Subcutaneous abdominal adipose tissue (tissue), 5 donors: ENCODE results near the gene L2HGDH.

Source experiments
- H3K27ac ChIP-seq: one replicate; pipeline ENCODE4 v1.7.0; 2013; ENCODE audit warnings: low read depth, mild to moderate bottlenecking, inconsistent platforms, low read length, moderate library complexity
- H3K27me3 ChIP-seq, 5 donors: one replicate each; pipeline ENCODE4 v1.7.0; 2013; ENCODE audit warnings: low read length in 5 of 5, inconsistent platforms in 1 of 5; ENCODE audit not compliant: control insufficient read depth in 5 of 5, insufficient read depth in 4 of 5
- H3K36me3 ChIP-seq, 5 donors: one replicate each; pipeline ENCODE4 v1.7.0; 2013; ENCODE audit warnings: low read length in 5 of 5; ENCODE audit not compliant: control insufficient read depth in 5 of 5, insufficient read depth in 5 of 5
- H3K4me1 ChIP-seq, 5 donors: one replicate each; pipeline ENCODE4 v1.7.0; 2013; ENCODE audit warnings: low read length in 5 of 5, mild to moderate bottlenecking in 3 of 5, moderate library complexity in 1 of 5; ENCODE audit not compliant: control insufficient read depth in 5 of 5, insufficient read depth in 5 of 5
- H3K4me3 ChIP-seq, 5 donors: one replicate each; pipeline ENCODE4 v1.7.0; 2013; ENCODE audit warnings: low read length in 5 of 5, low read depth in 1 of 5
- H3K9ac ChIP-seq, 5 donors: one replicate each; pipeline ENCODE4 v1.7.0; 2013; ENCODE audit warnings: low read length in 5 of 5, mild to moderate bottlenecking in 4 of 5, moderate library complexity in 3 of 5
- H3K9me3 ChIP-seq, 5 donors: one replicate each; pipeline ENCODE4 v1.7.0; 2013; ENCODE audit warnings: low read length in 5 of 5; ENCODE audit not compliant: control insufficient read depth in 5 of 5
- donor health status: healthy.
- donor health status: healthy.
- donor health status: healthy.
- donor health status: healthy.
- donor health status: healthy.

L2HGDH gene

GRCh38 chr14:50225067-50225973 is 86.7 kb downstream of the L2HGDH start:
- no peaks in the 10 kb centered on the region for H3K36me3 ChIP-seq
- peaks cover 0 to 47% (median 43%) of the 10 kb centered on the region in 5 donors for H3K4me1 ChIP-seq
- no peaks in the 10 kb centered on the region for H3K27me3 ChIP-seq
- H3K9me3 ChIP-seq, result no peaks in the 10 kb centered on the region
- H3K9ac ChIP-seq, result peak overlapping the region in 1 of 5 donors; percentile 35
- peak overlapping the region; percentile 79 for H3K27ac ChIP-seq
- H3K4me3 ChIP-seq, result peak overlapping the region in 1 of 5 donors; percentile 29

DNA sequence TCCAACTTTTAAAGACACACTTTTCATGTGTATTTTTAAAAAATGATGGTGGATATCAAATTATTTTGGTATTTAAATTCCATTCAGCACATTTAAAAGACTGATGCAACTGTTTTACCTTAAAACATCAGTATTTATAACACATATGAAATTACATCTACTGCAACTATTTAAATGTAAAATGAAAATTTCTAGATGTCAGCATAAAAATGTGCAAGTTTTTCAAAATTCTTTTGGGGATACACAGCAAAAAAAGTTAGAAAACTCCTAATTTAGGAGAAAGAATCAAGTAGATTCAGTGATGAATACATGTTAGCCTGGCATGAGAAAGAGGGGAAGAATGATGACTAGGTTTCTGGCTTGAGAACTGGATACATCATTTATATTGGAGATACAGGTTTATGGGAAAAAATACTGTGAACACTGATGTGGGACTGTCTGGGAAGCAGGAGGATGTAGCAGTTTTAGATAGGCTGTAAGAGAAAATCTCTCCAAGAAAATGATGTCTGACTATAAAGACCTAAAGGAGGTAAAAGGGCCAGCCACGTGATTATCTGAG is 89.9 kb downstream of the L2HGDH start:
- H3K4me3 ChIP-seq, result no peak overlapping the region
- H3K4me1 ChIP-seq, result peaks cover 0 to 34% (median 21%) of the 10 kb centered on the region in 5 donors
- H3K9ac ChIP-seq, result no peak overlapping the region
- H3K27me3 ChIP-seq, result no peaks in the 10 kb centered on the region
- no peaks in the 10 kb centered on the region for H3K9me3 ChIP-seq
- no peaks in the 10 kb centered on the region for H3K36me3 ChIP-seq
- H3K27ac ChIP-seq, result no peak overlapping the region

DNA sequence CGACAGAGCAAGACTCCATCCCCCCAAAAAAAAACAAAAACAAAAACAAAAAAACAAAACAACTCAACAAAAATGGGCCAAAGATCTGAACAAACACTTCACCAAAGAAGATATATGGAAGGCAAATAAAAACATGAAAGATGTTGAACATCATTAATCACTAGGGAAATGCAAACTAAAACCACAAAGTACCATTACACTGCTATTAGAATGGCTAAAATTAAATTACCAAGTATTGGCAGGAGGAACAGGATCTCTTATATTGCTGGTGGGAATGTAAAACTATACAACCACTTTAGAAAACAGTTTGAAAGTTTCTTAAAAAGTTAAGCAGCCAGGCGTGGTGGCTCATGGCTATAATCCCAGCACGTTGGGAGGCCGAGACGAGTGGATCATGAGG is 93.5 kb downstream of the L2HGDH start:
- Histone ChIP-seq H3K4me1 (peaks cover 0 to 13% (median 0%) of the 10 kb centered on the region in 5 donors), H3K27ac (no peak overlapping the region), H3K4me3 (no peak overlapping the region), H3K9me3 (no peaks in the 10 kb centered on the region), H3K27me3 (no peaks in the 10 kb centered on the region), H3K9ac (no peak overlapping the region), H3K36me3 (no peaks in the 10 kb centered on the region)

DNA sequence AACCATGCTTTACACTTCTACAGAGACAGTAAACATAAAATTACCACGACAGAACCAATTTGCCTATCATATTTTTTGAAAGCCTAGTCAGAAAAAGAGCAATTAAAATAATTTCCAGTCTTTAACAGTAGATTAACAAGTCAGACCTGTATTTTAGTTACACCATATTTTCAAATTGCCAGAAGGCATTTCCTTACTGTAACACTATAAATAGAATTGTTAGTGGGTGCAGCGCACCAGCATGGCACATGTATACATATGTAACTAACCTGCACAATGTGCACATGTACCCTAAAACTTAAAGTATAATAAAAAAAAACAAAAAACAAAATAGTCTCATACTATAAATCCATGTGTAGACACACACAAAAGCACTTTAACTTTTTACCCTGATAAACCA is 96.6 kb downstream of the L2HGDH start:
- Histone ChIP-seq H3K4me1 (peaks cover 0 to 13% (median 0%) of the 10 kb centered on the region in 5 donors), H3K9me3 (no peaks in the 10 kb centered on the region), H3K27ac (no peak overlapping the region), H3K36me3 (no peaks in the 10 kb centered on the region), H3K4me3 (no peak overlapping the region), H3K27me3 (no peaks in the 10 kb centered on the region), H3K9ac (no peak overlapping the region)

- H3K4me3 ChIP-seq, result no peak overlapping the region
- H3K9ac ChIP-seq, result no peak overlapping the region
- peaks cover 0 to 10% (median 0%) of the 10 kb centered on the region in 5 donors for H3K4me1 ChIP-seq
- H3K36me3 ChIP-seq, result no peaks in the 10 kb centered on the region
- H3K9me3 ChIP-seq, result no peaks in the 10 kb centered on the region
- H3K27me3 ChIP-seq, result no peaks in the 10 kb centered on the region
- no peak overlapping the region for H3K27ac ChIP-seq
These were observed 98.2 kb downstream of the L2HGDH start for GRCh38 chr14:50213795-50214194.

DNA sequence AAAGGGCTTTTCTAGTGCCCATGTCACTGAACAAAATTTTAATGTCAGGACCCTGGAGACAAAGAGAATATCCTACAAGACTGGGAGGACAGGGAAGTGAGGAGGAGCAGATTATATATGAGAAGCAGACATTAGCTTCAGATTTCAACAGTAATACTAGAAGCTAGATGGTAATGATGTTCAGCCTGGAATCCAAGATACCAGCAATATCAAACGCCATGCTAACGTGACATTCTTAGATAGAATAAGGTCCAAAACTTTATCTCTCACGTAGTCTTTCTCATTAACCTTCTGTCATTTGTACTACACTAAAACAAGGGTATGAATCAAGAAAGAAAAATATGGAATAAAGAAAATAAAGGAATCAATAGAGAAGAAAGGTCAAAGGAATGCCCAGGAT is 99.3 kb downstream of the L2HGDH start:
- peaks cover 0 to 7% (median 0%) of the 10 kb centered on the region in 5 donors for H3K4me1 ChIP-seq
- H3K9ac ChIP-seq, result no peak overlapping the region
- no peaks in the 10 kb centered on the region for H3K9me3 ChIP-seq
- H3K4me3 ChIP-seq, result no peak overlapping the region
- no peaks in the 10 kb centered on the region for H3K27me3 ChIP-seq
- peak overlapping the region; percentile 37 for H3K27ac ChIP-seq
- no peaks in the 10 kb centered on the region for H3K36me3 ChIP-seq

DNA sequence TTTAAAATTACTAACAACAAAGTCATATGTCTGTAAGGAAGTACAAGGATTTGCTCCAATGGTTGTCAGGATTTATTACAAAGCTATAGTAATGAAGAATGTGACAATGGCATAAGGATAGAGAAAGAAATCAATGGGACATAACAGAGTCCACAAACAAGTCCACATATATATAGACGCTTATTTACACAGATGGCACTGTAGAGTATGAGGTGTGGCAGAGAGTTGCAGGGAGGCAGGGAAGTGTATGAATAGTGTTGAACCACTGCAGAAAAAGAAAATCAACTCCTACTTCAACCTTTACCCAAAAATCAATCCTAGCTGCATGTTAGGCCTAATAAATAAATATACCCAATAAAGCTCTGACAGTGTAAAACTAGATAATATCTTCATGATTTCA is 102.0 kb downstream of the L2HGDH start:
- Histone ChIP-seq H3K4me1 (peaks cover 0 to 7% (median 0%) of the 10 kb centered on the region in 5 donors), H3K36me3 (no peaks in the 10 kb centered on the region)

DNA sequence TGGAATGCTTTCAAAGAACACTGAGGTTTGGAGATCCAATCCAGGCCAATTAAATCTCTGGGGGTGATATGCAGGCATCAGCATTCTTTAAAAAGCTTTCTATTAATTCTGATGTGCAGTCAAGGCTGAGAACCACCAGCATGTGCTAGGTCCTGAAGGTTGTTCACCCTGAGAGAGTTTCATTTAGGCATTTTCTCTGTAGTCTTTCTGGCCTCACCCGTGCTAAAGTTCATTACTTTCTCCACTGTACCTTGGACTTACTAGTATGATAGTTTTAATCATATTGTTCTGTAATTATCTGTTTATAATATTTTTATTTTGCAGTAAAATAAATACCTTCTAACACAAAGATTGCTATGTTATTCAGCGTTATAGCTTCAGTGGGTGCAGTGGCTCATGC is 113.5 kb downstream of the L2HGDH start:
- Histone ChIP-seq H3K27me3 (no peaks in the 10 kb centered on the region), H3K36me3 (peaks cover 19 to 52% (median 25%) of the 10 kb centered on the region in 5 donors)

More for the DNA sequence above, 102.0 kb downstream of the L2HGDH start:
- Histone ChIP-seq H3K9ac (no peak overlapping the region), H3K27me3 (no peaks in the 10 kb centered on the region), H3K9me3 (no peaks in the 10 kb centered on the region), H3K4me3 (no peak overlapping the region), H3K27ac (no peak overlapping the region)

GRCh38 chr14:50191499-50191898 is 120.5 kb downstream of the L2HGDH start:
- H3K27me3 ChIP-seq, result no peaks in the 10 kb centered on the region
- no peak overlapping the region for H3K4me3 ChIP-seq
- no peaks in the 10 kb centered on the region for H3K4me1 ChIP-seq
- H3K9me3 ChIP-seq, result no peaks in the 10 kb centered on the region
- peaks cover 2 to 33% (median 15%) of the 10 kb centered on the region in 5 donors for H3K36me3 ChIP-seq
- no peak overlapping the region for H3K9ac ChIP-seq
- H3K27ac ChIP-seq, result no peak overlapping the region

More for the DNA sequence above, 113.5 kb downstream of the L2HGDH start:
- H3K4me3 ChIP-seq, result no peak overlapping the region
- no peaks in the 10 kb centered on the region for H3K4me1 ChIP-seq
- H3K27ac ChIP-seq, result no peak overlapping the region
- H3K9me3 ChIP-seq, result no peaks in the 10 kb centered on the region
- no peak overlapping the region for H3K9ac ChIP-seq
